ENCODE results near the gene CCDC40. TPM values are rescaled to one million over a fixed set of nuclear protein-coding genes. Genes with fewer than 3 reads are reported as not detected.

The CCDC40 gene
- total and polyA plus RNA-seq, 2 of the 13 experiments (the other 11 are each of a cell fraction or from before 2014, with no cell fraction given) = 4.1 to 5.5 TPM

GRCh38 chr17:79991924-79992648, 44.4 kb upstream of the CCDC40 start:
- intact Hi-C loops (cut with micrococcal nuclease; ENCODE audit: unreplicated experiment) (loop anchor here (2.0 kb wide), 3 partner anchors 147 to 195 kb away; partner anchors contain the start of gene CBX8), in situ Hi-C loops (cut with HindIII; ENCODE audit: extremely low pct_ligation_motif_present, low pct_unique_long_range_greater_than_20kb) (loop anchor here (5.0 kb wide), 3 partner anchors 65 to 180 kb away; partner anchors contain the start of gene CBX4)
- WGBS (ENCODE audit: low lambda C conversion rate) = 2% methylated on average over 27 of the region's 44 CpGs
- H3K36me3 ChIP-seq (replicated peaks in 1 of 2; ENCODE audit: control insufficient read depth in 1 of 2, insufficient read depth in 2 of 2, low read length in 2 of 2) = no peaks in the 10 kb centered on the region
- H3K9ac ChIP-seq (ENCODE audit: insufficient read depth, low read depth, low read length) = peak overlapping the region; percentile 88
- no peaks in the 10 kb centered on the region for H3K27me3 ChIP-seq (ENCODE audit: control insufficient read depth in 1 of 2, insufficient read depth in 2 of 2, low read length in 2 of 2)
- H3K4me3 ChIP-seq (replicated peaks in 1 of 3; ENCODE audit: insufficient read depth in 1 of 3, low read depth in 2 of 3, low read length in 3 of 3) = peak overlapping the region; percentile 51 to 77 (median 62)
- DNase-seq (ENCODE audit: low spot score) = peak; percentile 91
- H3K9me3 ChIP-seq (ENCODE audit: low read length) = no peaks in the 10 kb centered on the region
- ATAC-seq = peak; percentile 38
- BruUV-seq (replicated peaks) = no TSS peak
- H3K79me2 ChIP-seq (ENCODE audit: insufficient read depth, low read length) = peaks cover 10% of the 10 kb centered on the region
- H4K20me1 ChIP-seq (ENCODE audit: insufficient read depth, low read length) = no peaks in the 10 kb centered on the region
- peak overlapping the region; percentile 99 for H3K4me2 ChIP-seq (ENCODE audit: low read depth, low read length)
- H3K27ac ChIP-seq (ENCODE audit: extremely low read length, insufficient read depth, low read length) = peak overlapping the region; percentile 98
- ChIA-PET CTCF (ENCODE audit: low intra/inter-chr PET ratio, low total read pairs) (interaction anchor here (0.6 to 1.8 kb wide), 5 partner anchors 17 to 246 kb away, joined by 3 to 6 read pairs (median 3); no protein-coding TSS in a partner anchor), POLR2A (interaction anchor here (0.6 to 10.9 kb wide), 38 partner anchors 13 to 253 kb away, joined by 3 to 333 read pairs (median 5); partner anchors contain the start of genes CBX2, CBX4, CBX8 and GAA)
- FAIRE-seq = peak; percentile 56
- H2AFZ ChIP-seq (ENCODE audit: low read length) = no peak overlapping the region
- peaks cover 85% of the 10 kb centered on the region for H3K4me1 ChIP-seq (ENCODE audit: insufficient read depth, low read length)
- peak; percentile 39 for TF ChIP-seq CTCF (CRISPR knock-in tag; IDR thresholded peaks at IDR 0.05)
- TF ChIP-seq NONO (IDR thresholded peaks at IDR 0.05) = no peak
- peak; percentile 64 for TF ChIP-seq NONO (CRISPR knock-in tag; conservative IDR thresholded peaks at IDR 0.05)
- 0 out of 2 replicates have a peak, but pooled peaks have one; percentile 26 for TF ChIP-seq BATF2 (CRISPR knock-in tag; IDR thresholded peaks at IDR 0.05)
- no peak for TF ChIP-seq POGK (CRISPR knock-in tag; conservative IDR thresholded peaks at IDR 0.05)
- TF ChIP-seq PHF8 (CRISPR knock-in tag; IDR thresholded peaks at IDR 0.05) = peak; percentile 55; the same call in 1 of the 2 replicates
- peak; percentile 28; the same call in 1 of the 2 replicates for TF ChIP-seq PPARG (CRISPR knock-in tag; conservative IDR thresholded peaks at IDR 0.05)
- TF ChIP-seq MTA1 (CRISPR knock-in tag; IDR thresholded peaks at IDR 0.05; ENCODE audit: borderline replicate concordance) = peak; percentile 95; the same call in 1 of the 2 replicates
- 0 out of 2 replicates have a peak, but pooled peaks have one; percentile 53 for TF ChIP-seq ELF3 (CRISPR knock-in tag; IDR thresholded peaks at IDR 0.05)
- peak; percentile 66; the same call in 1 of the 2 replicates for TF ChIP-seq ZMYM3 (CRISPR knock-in tag; IDR thresholded peaks at IDR 0.05)
- no peak for TF ChIP-seq ARID2 (CRISPR knock-in tag; IDR thresholded peaks at IDR 0.05; ENCODE audit: borderline replicate concordance)
- TF ChIP-seq THAP7 (CRISPR knock-in tag; IDR thresholded peaks at IDR 0.05) = no peak
- peak; percentile 92 for TF ChIP-seq RXRA (CRISPR knock-in tag; IDR thresholded peaks at IDR 0.05)
- TF ChIP-seq PRDM4 (CRISPR knock-in tag; IDR thresholded peaks at IDR 0.05; ENCODE audit: borderline replicate concordance) = no peak
- TF ChIP-seq ZKSCAN8 (CRISPR knock-in tag; IDR thresholded peaks at IDR 0.05; ENCODE audit: borderline replicate concordance) = peak; percentile 64; the same call in 1 of the 2 replicates
